Uterus (tissue), 4 donors: Measurements from ENCODE around the gene CLIC3. TPM values are rescaled to one million over a fixed set of nuclear protein-coding genes. Genes with fewer than 3 reads are reported as not detected.

ENCODE experiments used
- DNase-seq, 2 donors: peaks; one replicate each; pipeline ENCODE4 v3.0.0-alpha.2; 2019 to 2020
- H3K27ac ChIP-seq, 2 donors: fragments of 200-600 bp; sonication (generic); 1 replicate in 1 of 2; 2 replicates in 1 of 2; pipeline ENCODE4 v1.5.1; 2016 to 2018
- H3K27me3 ChIP-seq, 2 donors: fragments of 200-600 bp; sonication (generic); one replicate each; pipeline ENCODE4 v1.5.1; 2018 to 2019; ENCODE audit warnings: control low read depth in 1 of 2
- H3K36me3 ChIP-seq, 2 donors: fragments of 200-600 bp; sonication (generic); one replicate each; pipeline ENCODE4 v1.5.1; 2019; ENCODE audit warnings: control low read depth in 1 of 2
- H3K4me1 ChIP-seq, 2 donors: fragments of 200-600 bp; sonication (generic); one replicate each; pipeline ENCODE4 v1.5.1; 2018 to 2019; ENCODE audit warnings: control low read depth in 1 of 2
- H3K4me3 ChIP-seq, 2 donors: fragments of 200-600 bp; sonication (generic); 1 replicate in 1 of 2; 2 replicates in 1 of 2; pipeline ENCODE4 v1.5.1; 2018 to 2019; ENCODE audit warnings: mild to moderate bottlenecking in 1 of 2
- H3K9me3 ChIP-seq, 2 donors: fragments of 200-600 bp; sonication (generic); one replicate each; pipeline ENCODE4 v1.5.1; 2019; ENCODE audit warnings: control low read depth in 1 of 2
- CTCF ChIP-seq, 4 experiments: fragments of 200-600 bp in 2 of 4; fragments of 450-650 bp in 2 of 4; sonication (generic) in 2 of 4; IDR thresholded peaks; one replicate each; pipeline ENCODE4 v1.5.1; 2016 to 2019; ENCODE audit warnings: antibody characterized with exemption in 4 of 4, mild to moderate bottlenecking in 2 of 4, moderate library complexity in 1 of 4
- POLR2A ChIP-seq, 2 donors: fragments of 450-650 bp; IDR thresholded peaks; one replicate each; pipeline ENCODE4 v1.6.1; 2016; ENCODE audit warnings: antibody characterized with exemption in 2 of 2, mild to moderate bottlenecking in 1 of 2, moderate library complexity in 1 of 2
- intact Hi-C: fragments of 100-400 bp; cut with DNase I; formaldehyde crosslinking; loops from one replicate; pipeline ENCODE4 v1.15.1; 2023; ENCODE audit warnings: low total_unique reads
- total RNA-seq, 4 donors: library from RNA; depleted of rRNA in 3 of 4; stranded (reverse); fragments of >200 nt in 3 of 4; gene quantifications; one replicate each; pipeline versions ENCODE4 v1.1.0 to v1.2.4, GENCODE V29; 2014 to 2023
- donor health status: DM: yes; HTN: yes; CAD: no.

Gene CLIC3
- total RNA-seq, 4 donors from 2014 or later = 1.5 TPM; not detected in 2

GRCh38 chr9:136985853-136986252 lies 10.5 kb downstream of the CLIC3 start:
- Histone ChIP-seq H3K4me3 (no peak overlapping the region), H3K27me3 (peaks cover 8 to 16% of the 10 kb centered on the region in 2 donors), H3K4me1 (no peaks in the 10 kb centered on the region), H3K27ac (no peak overlapping the region), H3K9me3 (no peaks in the 10 kb centered on the region), H3K36me3 (no peaks in the 10 kb centered on the region)
- no peak for DNase-seq
- no peak for TF ChIP-seq POLR2A (IDR thresholded peaks at IDR 0.05)
- no peak for TF ChIP-seq CTCF (IDR thresholded peaks at IDR 0.05)
- intact Hi-C loops = no loop called here

GRCh38 chr9:136985027-136985602 lies 11.3 kb downstream of the CLIC3 start:
- no peak overlapping the region for H3K4me3 ChIP-seq

GRCh38 chr9:136984464-136985026 lies 11.8 kb downstream of the CLIC3 start:
- TF ChIP-seq POLR2A (IDR thresholded peaks at IDR 0.05) (no peak), CTCF (IDR thresholded peaks at IDR 0.05) (no peak)
- no peaks in the 10 kb centered on the region for H3K4me1 ChIP-seq
- no peaks in the 10 kb centered on the region for H3K36me3 ChIP-seq
- no peak overlapping the region for H3K4me3 ChIP-seq
- no peak for DNase-seq
- H3K27me3 ChIP-seq = peaks cover 8 to 16% of the 10 kb centered on the region in 2 donors
- no peak overlapping the region for H3K27ac ChIP-seq
- intact Hi-C loops = no loop called here
- H3K9me3 ChIP-seq = no peaks in the 10 kb centered on the region

More at GRCh38 chr9:136985027-136985602, 11.3 kb downstream of the CLIC3 start:
- Histone ChIP-seq H3K4me1 (no peaks in the 10 kb centered on the region), H3K36me3 (no peaks in the 10 kb centered on the region), H3K27ac (no peak overlapping the region), H3K9me3 (no peaks in the 10 kb centered on the region), H3K27me3 (peaks cover 8 to 16% of the 10 kb centered on the region in 2 donors)
- no peak for TF ChIP-seq POLR2A (IDR thresholded peaks at IDR 0.05)
- TF ChIP-seq CTCF (IDR thresholded peaks at IDR 0.05) = no peak
- no peak for DNase-seq
- intact Hi-C loops = no loop called here

- TF ChIP-seq CTCF (IDR thresholded peaks at IDR 0.05) (no peak), POLR2A (IDR thresholded peaks at IDR 0.05) (no peak)
- H3K9me3 ChIP-seq = no peaks in the 10 kb centered on the region
These were observed 12.6 kb downstream of the CLIC3 start for GRCh38 chr9:136983656-136984314.

GRCh38 chr9:136983167-136983566 lies 13.2 kb downstream of the CLIC3 start:
- DNase-seq = no peak

More at GRCh38 chr9:136983656-136984314, 12.6 kb downstream of the CLIC3 start:
- DNase-seq = no peak
- H3K4me3 ChIP-seq = no peak overlapping the region
- H3K36me3 ChIP-seq = no peaks in the 10 kb centered on the region
- no peak overlapping the region for H3K27ac ChIP-seq
- intact Hi-C loops = no loop called here
- H3K27me3 ChIP-seq = peaks cover 8 to 16% of the 10 kb centered on the region in 2 donors
- H3K4me1 ChIP-seq = no peaks in the 10 kb centered on the region

More at GRCh38 chr9:136983167-136983566, 13.2 kb downstream of the CLIC3 start:
- H3K27ac ChIP-seq = no peak overlapping the region
- H3K9me3 ChIP-seq = no peaks in the 10 kb centered on the region
- TF ChIP-seq CTCF (IDR thresholded peaks at IDR 0.05) = no peak
- TF ChIP-seq POLR2A (IDR thresholded peaks at IDR 0.05) = no peak
- H3K27me3 ChIP-seq = peaks cover 8 to 16% of the 10 kb centered on the region in 2 donors
- H3K36me3 ChIP-seq = no peaks in the 10 kb centered on the region
- H3K4me3 ChIP-seq = no peak overlapping the region
- intact Hi-C loops = no loop called here
- no peaks in the 10 kb centered on the region for H3K4me1 ChIP-seq
